Mammary epithelial cell (primary cell): ENCODE data around the gene KCNIP2.

ENCODE experiments used
- EZH2 ChIP-seq: IDR thresholded peaks from 2 replicates; pipeline ENCODE4 v1.6.1; 2012; ENCODE audit warnings: low read length, inconsistent platforms, borderline replicate concordance
- TF ChIP-seq, protein P1 (sequence below), 2 donors: IDR thresholded peaks in 1 of 2; conservative IDR thresholded peaks in 1 of 2; 2 replicates each; pipeline ENCODE4 v1.5.1; 2011 to 2012; ENCODE audit warnings: inconsistent platforms in 2 of 2, low read length in 2 of 2, mild to moderate bottlenecking in 2 of 2, control low read depth in 1 of 2, low read depth in 1 of 2; ENCODE audit not compliant: insufficient read depth in 1 of 2; ENCODE audit errors: extremely low read depth in 1 of 2

DNA sequence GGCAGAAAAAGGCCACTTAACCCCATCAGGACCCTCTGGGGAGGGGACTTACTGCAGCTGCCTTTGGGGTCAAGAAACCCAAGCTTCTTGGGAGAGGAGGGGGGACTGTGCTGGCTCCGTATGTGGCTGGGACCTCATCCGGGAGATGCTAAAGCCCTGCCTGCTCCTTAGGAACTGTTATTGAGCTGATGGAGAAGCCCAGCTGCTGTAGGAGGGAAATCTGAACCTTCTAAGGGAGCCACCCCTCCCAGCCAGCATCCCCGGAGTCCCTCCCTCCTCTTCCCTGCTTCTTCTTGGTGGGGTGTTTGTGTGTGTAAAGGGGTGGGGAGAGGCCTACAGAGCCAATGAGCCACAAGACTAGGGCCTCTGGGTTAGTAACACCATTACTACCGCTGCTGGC lies 8.2 kb downstream of the KCNIP2 start:
- TF ChIP-seq, protein P1, sequence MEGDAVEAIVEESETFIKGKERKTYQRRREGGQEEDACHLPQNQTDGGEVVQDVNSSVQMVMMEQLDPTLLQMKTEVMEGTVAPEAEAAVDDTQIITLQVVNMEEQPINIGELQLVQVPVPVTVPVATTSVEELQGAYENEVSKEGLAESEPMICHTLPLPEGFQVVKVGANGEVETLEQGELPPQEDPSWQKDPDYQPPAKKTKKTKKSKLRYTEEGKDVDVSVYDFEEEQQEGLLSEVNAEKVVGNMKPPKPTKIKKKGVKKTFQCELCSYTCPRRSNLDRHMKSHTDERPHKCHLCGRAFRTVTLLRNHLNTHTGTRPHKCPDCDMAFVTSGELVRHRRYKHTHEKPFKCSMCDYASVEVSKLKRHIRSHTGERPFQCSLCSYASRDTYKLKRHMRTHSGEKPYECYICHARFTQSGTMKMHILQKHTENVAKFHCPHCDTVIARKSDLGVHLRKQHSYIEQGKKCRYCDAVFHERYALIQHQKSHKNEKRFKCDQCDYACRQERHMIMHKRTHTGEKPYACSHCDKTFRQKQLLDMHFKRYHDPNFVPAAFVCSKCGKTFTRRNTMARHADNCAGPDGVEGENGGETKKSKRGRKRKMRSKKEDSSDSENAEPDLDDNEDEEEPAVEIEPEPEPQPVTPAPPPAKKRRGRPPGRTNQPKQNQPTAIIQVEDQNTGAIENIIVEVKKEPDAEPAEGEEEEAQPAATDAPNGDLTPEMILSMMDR (conservative IDR thresholded peaks at IDR 0.05 in 1 of 2, IDR thresholded peaks at IDR 0.05 in 1 of 2; ENCODE audit: extremely low read depth in 1 of 2, insufficient read depth in 1 of 2, low read depth in 1 of 2, low read length in 2 of 2) = no peak
- no peak for TF ChIP-seq EZH2
